Thymus (tissue), 11 donors: ENCODE results near the gene SLC38A9. TPM values are rescaled to one million over a fixed set of nuclear protein-coding genes. Genes with fewer than 3 reads are reported as not detected.
"Not testable (repeated sequence)": the region's sequence is repeated elsewhere in the genome, so short reads cannot be mapped to it uniquely, and the experiment has no call there.

Experiments
- DNase-seq, 9 donors: peaks; one replicate each; pipeline ENCODE4 v3.0.0-alpha.2; 2013; ENCODE audit warnings: low spot score in 9 of 9, low read depth in 6 of 9, missing footprints in 1 of 9
- H3K27ac ChIP-seq, 2 donors: one replicate each; pipeline ENCODE4 v1.5.1; 2013; ENCODE audit warnings: control low read depth in 1 of 2, low read depth in 1 of 2, low read length in 1 of 2, mild to moderate bottlenecking in 1 of 2, moderate library complexity in 1 of 2
- H3K27me3 ChIP-seq, 2 donors: one replicate each; pipeline ENCODE4 v1.5.1; 2013; ENCODE audit warnings: low read length in 1 of 2; ENCODE audit not compliant: control insufficient read depth in 2 of 2, insufficient read depth in 1 of 2
- H3K36me3 ChIP-seq, 2 donors: one replicate each; pipeline ENCODE4 v1.5.1; 2013; ENCODE audit warnings: low read length in 1 of 2, mild to moderate bottlenecking in 1 of 2, moderate library complexity in 1 of 2; ENCODE audit not compliant: control insufficient read depth in 2 of 2, insufficient read depth in 2 of 2
- H3K4me1 ChIP-seq, 2 donors: one replicate each; pipeline ENCODE4 v1.5.1; 2013; ENCODE audit warnings: low read length in 2 of 2; ENCODE audit not compliant: control insufficient read depth in 2 of 2, insufficient read depth in 2 of 2
- H3K4me3 ChIP-seq, 2 donors: one replicate each; pipeline ENCODE4 v1.5.1; 2013; ENCODE audit warnings: low read length in 2 of 2, control low read depth in 1 of 2, mild to moderate bottlenecking in 1 of 2
- H3K9me3 ChIP-seq, 2 donors: one replicate each; pipeline ENCODE4 v1.5.1; 2013; ENCODE audit warnings: low read length in 1 of 2, mild to moderate bottlenecking in 1 of 2; ENCODE audit not compliant: control insufficient read depth in 2 of 2, insufficient read depth in 1 of 2
- WGBS: extraction: QIAGEN DNeasy Blood & Tissue Kit; methylation state at CpG from one replicate; pipeline ENCODE4 v1.1.7; 2013; 5-methylcytosine and 5-hydroxymethylcytosine counted together
- polyA plus RNA-seq: library from polyadenylated mRNA; stranded (reverse); fragments of 200-250 nt; gene quantifications from one replicate; pipeline ENCODE4 v1.2.3, GENCODE V29; 2013
- total RNA-seq: library from RNA; stranded (reverse); fragments of 120-200 nt; gene quantifications from one replicate; pipeline ENCODE4 v1.2.4, GENCODE V29; 2013
- donor health status: healthy.

Gene SLC38A9
- total and polyA plus RNA-seq, 2 donors, result 18.4 to 29.3 TPM

DNA sequence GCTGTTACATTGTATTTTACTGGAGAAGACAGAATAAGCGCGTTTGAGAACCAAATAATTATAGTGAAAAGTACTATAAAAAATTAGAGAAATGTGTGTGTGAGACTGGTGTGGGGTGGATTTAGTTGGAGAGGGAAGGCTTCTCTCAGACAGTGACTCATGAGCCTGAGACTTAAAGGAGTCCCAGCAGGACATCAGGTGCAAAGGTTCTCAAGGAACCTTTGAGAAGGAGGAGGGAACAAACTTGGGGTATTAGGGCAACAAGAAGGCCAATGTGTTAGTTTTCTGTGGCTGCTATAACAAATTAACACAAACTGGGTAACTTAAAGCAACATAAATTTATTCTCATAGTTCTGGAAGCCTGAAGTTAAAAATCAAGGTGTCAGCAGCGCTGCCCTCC, 30.7 kb upstream of the SLC38A9 start:
- Histone ChIP-seq H3K4me3 (no peak overlapping the region), H3K27me3 (no peaks in the 10 kb centered on the region)

DNA sequence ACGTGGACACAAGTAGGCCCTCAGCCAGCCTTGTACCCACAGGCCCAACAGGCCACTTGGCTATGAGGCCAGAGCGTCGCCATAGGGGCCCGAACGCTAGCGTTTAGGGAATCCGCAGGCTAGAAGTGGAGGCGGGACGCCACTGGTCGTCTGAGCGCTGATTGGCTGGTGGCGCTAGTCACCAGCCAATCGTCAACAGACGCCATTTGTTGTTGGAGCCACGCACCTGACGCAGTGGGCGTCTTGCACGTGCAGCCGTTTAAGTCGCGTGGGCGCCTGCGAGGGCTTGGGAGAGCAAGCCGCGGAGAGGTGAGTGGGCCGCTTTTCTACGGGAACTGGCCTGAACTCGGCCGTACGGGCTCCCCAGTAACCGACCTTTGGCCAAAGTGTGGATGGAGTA, 25.7 kb upstream of the SLC38A9 start, which contains the start of gene DDX4:
DDX4 (plus strand) TSS at position 269 of the 400 bp plus-strand sequence. CDS start 903 bp downstream, outside the sequence.
- no peak for DNase-seq
- no peaks in the 10 kb centered on the region for H3K36me3 ChIP-seq
- H3K4me1 ChIP-seq, result no peaks in the 10 kb centered on the region
- H3K27ac ChIP-seq, result no peak within 1 kb of the TSS
- H3K9me3 ChIP-seq, result peaks cover 0 to 19% of the 10 kb centered on the region in 2 donors
- H3K4me3 ChIP-seq, result no peak within 1 kb of the TSS
- WGBS, result 97% methylated on average over 31 of the region's 31 CpGs
- no peaks in the 10 kb centered on the region for H3K27me3 ChIP-seq

More for the DNA sequence above, 30.7 kb upstream of the SLC38A9 start:
- H3K36me3 ChIP-seq, result no peaks in the 10 kb centered on the region
- peaks cover 0 to 6% of the 10 kb centered on the region in 2 donors for H3K9me3 ChIP-seq
- DNase-seq, result no peak
- no peak overlapping the region for H3K27ac ChIP-seq
- 98% methylated on average over 3 of the region's 3 CpGs for whole genome bisulfite sequencing
- H3K4me1 ChIP-seq, result no peaks in the 10 kb centered on the region

DNA sequence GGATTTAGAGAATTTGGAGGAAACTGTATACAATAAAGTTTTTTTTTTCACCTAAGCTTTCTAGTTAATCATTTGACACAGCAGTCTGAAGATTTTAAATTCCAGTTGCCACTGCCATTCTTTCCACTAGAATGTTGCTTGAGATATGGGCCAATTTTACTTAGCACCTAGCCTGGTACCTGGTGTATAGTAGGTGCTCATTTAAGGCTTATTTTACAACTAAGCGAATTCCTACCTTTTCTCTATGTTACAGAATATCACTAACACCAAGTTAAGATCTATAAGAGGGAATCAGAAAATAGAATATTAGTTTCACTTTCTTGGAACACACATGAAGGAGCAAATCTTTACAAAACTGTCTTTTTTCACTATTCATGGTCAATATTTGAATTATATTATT, 22.5 kb upstream of the SLC38A9 start:
- H3K4me3 ChIP-seq, result no peak overlapping the region
- WGBS, result 58% methylated on average over 1 of the region's 1 CpG
- H3K36me3 ChIP-seq, result no peaks in the 10 kb centered on the region
- H3K4me1 ChIP-seq, result no peaks in the 10 kb centered on the region
- no peaks in the 10 kb centered on the region for H3K27me3 ChIP-seq
- no peak for DNase-seq
- no peak overlapping the region for H3K27ac ChIP-seq
- peaks cover 0 to 19% of the 10 kb centered on the region in 2 donors for H3K9me3 ChIP-seq

GRCh38 chr5:55732585-55732984, 20.5 kb upstream of the SLC38A9 start:
- no peak for DNase-seq

GRCh38 chr5:55731848-55732247, 19.7 kb upstream of the SLC38A9 start:
- Histone ChIP-seq H3K36me3 (no peaks in the 10 kb centered on the region), H3K4me3 (no peak overlapping the region), H3K27ac (no peak overlapping the region), H3K27me3 (no peaks in the 10 kb centered on the region), H3K9me3 (peaks cover 0 to 7% of the 10 kb centered on the region in 2 donors), H3K4me1 (no peaks in the 10 kb centered on the region)
- WGBS, result 99% methylated on average over 3 of the region's 3 CpGs
- no peak for DNase-seq

More at GRCh38 chr5:55732585-55732984, 20.5 kb upstream of the SLC38A9 start:
- Histone ChIP-seq H3K36me3 (no peaks in the 10 kb centered on the region), H3K4me3 (no peak overlapping the region), H3K27ac (no peak overlapping the region), H3K4me1 (no peaks in the 10 kb centered on the region), H3K27me3 (no peaks in the 10 kb centered on the region), H3K9me3 (peaks cover 0 to 12% of the 10 kb centered on the region in 2 donors)

- Histone ChIP-seq H3K36me3 (no peaks in the 10 kb centered on the region), H3K4me1 (no peaks in the 10 kb centered on the region), H3K27ac (no peak overlapping the region), H3K4me3 (no peak overlapping the region), H3K9me3 (no peaks in the 10 kb centered on the region), H3K27me3 (no peaks in the 10 kb centered on the region)
- DNase-seq, result no peak
- 93% methylated on average over 4 of the region's 4 CpGs for WGBS
Measured at GRCh38 chr5:55724281-55724680, 12.2 kb upstream of the SLC38A9 start.

- H3K4me3 ChIP-seq, result no peak overlapping the region
- H3K36me3 ChIP-seq, result no peaks in the 10 kb centered on the region
- H3K9me3 ChIP-seq, result no peaks in the 10 kb centered on the region
- no peak overlapping the region for H3K27ac ChIP-seq
- DNase-seq, result no peak
- 96% methylated on average over 3 of the region's 3 CpGs for WGBS
- H3K27me3 ChIP-seq, result no peaks in the 10 kb centered on the region
- H3K4me1 ChIP-seq, result no peaks in the 10 kb centered on the region
Measured at GRCh38 chr5:55720188-55720703, 8.1 kb upstream of the SLC38A9 start.

- not testable (repeated sequence) for H3K4me1 ChIP-seq, H3K27ac ChIP-seq, H3K27me3 ChIP-seq, H3K4me3 ChIP-seq, H3K9me3 ChIP-seq, H3K36me3 ChIP-seq, DNase-seq
- 97% methylated on average over 2 of the region's 2 CpGs for WGBS
Measured at GRCh38 chr5:55719026-55719425, 6.9 kb upstream of the SLC38A9 start.

DNA sequence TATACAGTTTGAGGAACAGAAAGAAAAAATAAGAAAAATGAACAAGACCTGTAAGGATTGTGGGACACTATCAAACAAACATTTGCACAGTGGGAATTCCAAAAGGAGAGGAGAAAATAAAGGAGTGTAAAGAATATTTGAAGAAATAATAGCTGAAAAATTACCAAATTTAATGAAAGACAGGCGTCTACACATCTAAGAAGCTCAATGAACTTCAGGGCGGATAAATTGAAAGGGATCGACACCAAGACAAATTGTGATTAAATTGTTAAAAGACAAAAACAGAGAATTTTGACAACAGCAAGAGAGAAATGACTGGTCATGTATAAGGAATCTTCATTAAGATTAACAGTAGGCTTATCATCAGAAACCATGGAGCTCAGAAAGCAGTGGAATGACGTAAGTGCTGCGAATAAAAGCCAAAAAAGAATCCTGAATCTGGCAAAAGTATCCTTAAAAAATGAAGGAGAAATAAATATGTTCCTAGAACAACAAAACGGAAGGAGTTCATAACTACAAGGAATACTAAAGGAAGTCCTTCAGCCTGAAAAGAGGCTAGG, 3.5 kb upstream of the SLC38A9 start:
- no peaks in the 10 kb centered on the region for H3K9me3 ChIP-seq
- no peaks in the 10 kb centered on the region for H3K27me3 ChIP-seq
- H3K27ac ChIP-seq, result no peak overlapping the region
- H3K4me3 ChIP-seq, result no peak overlapping the region
- no peaks in the 10 kb centered on the region for H3K36me3 ChIP-seq
- WGBS, result 99% methylated on average over 6 of the region's 6 CpGs
- no peak for DNase-seq
- H3K4me1 ChIP-seq, result peaks cover 9 to 13% of the 10 kb centered on the region in 2 donors
